Calu3 (cell line): ENCODE results near the gene CACNA1S. TPM values are rescaled to one million over a fixed set of nuclear protein-coding genes. Genes with fewer than 3 reads are reported as not detected.

Source experiments
- BruUV-seq: library from RNA; stranded (reverse); fragments of 400-500 nt; replicated peaks from 2 replicates; lab custom pipeline; 2021; lab: Mats Ljungman, UMichigan
- CTCF ChIA-PET: fragments of 300-600 bp; sonication (Branson Sonifier 250); formaldehyde crosslinking; loops from one replicate; lab custom pipeline; 2022; ENCODE audit warnings: antibody characterized with exemption; lab: Charles Lee
- DNase-seq: peaks from one replicate; pipeline ENCODE4 v3.0.0; 2022
- H3K27ac Mint-ChIP-seq: one replicate; pipeline ENCODE4 v1.8.0; 2022; ENCODE audit warnings: mixed read lengths; ENCODE audit not compliant: unreplicated experiment
- H3K27me3 Mint-ChIP-seq: one replicate; pipeline ENCODE4 v1.8.0; 2022; ENCODE audit warnings: mixed read lengths; ENCODE audit not compliant: unreplicated experiment
- H3K36me3 Mint-ChIP-seq: one replicate; pipeline ENCODE4 v1.8.0; 2022; ENCODE audit warnings: mild to moderate bottlenecking, moderate library complexity, mixed read lengths; ENCODE audit not compliant: insufficient read depth, unreplicated experiment
- H3K4me1 Mint-ChIP-seq: one replicate; pipeline ENCODE4 v1.8.0; 2022; ENCODE audit warnings: mild to moderate bottlenecking, low read depth, mixed read lengths; ENCODE audit not compliant: unreplicated experiment
- H3K4me3 Mint-ChIP-seq: one replicate; pipeline ENCODE4 v1.8.0; 2022; ENCODE audit warnings: mild to moderate bottlenecking, low read depth, moderate library complexity, mixed read lengths; ENCODE audit not compliant: unreplicated experiment
- H3K9me3 Mint-ChIP-seq: one replicate; pipeline ENCODE4 v1.8.0; 2022; ENCODE audit warnings: low read depth, mixed read lengths; ENCODE audit not compliant: unreplicated experiment
- CTCF ChIP-seq: fragments of 200-600 bp; IDR thresholded peaks from one replicate; pipeline ENCODE4 v1.8.0; 2022; ENCODE audit warnings: antibody characterized with exemption; ENCODE audit not compliant: unreplicated experiment
- intact Hi-C: fragments of 100-400 bp; cut with micrococcal nuclease; formaldehyde crosslinking; loops from one replicate; pipeline ENCODE4 v1.10.0; 2022; ENCODE audit not compliant: unreplicated experiment
- total RNA-seq: library from RNA; stranded (reverse); gene quantifications from 2 replicates; pipeline ENCODE4 v1.2.3, GENCODE V29; 2022

Gene CACNA1S
- total RNA-seq, 1 experiment from 2014 or later, result not detected

GRCh38 chr1:201062511-201063091, 49.6 kb downstream of the CACNA1S start:
- no peaks in the 10 kb centered on the region for H3K36me3 Mint-ChIP-seq
- CTCF ChIA-PET, result no interaction called here

GRCh38 chr1:201061886-201062285, 50.3 kb downstream of the CACNA1S start:
- H3K27me3 Mint-ChIP-seq, result peaks cover 87% of the 10 kb centered on the region
- no peaks in the 10 kb centered on the region for H3K36me3 Mint-ChIP-seq
- no TSS peak for BruUV-seq
- CTCF ChIA-PET, result no interaction called here
- no peak for TF ChIP-seq CTCF
- intact Hi-C loops, result no loop called here
- no peaks in the 10 kb centered on the region for H3K4me1 Mint-ChIP-seq
- no peak overlapping the region for H3K4me3 Mint-ChIP-seq
- DNase-seq, result no peak
- H3K27ac Mint-ChIP-seq, result no peak overlapping the region
- H3K9me3 Mint-ChIP-seq, result no peaks in the 10 kb centered on the region

More at GRCh38 chr1:201062511-201063091, 49.6 kb downstream of the CACNA1S start:
- no peaks in the 10 kb centered on the region for H3K9me3 Mint-ChIP-seq
- H3K27me3 Mint-ChIP-seq, result peaks cover 87% of the 10 kb centered on the region
- H3K27ac Mint-ChIP-seq, result no peak overlapping the region
- TF ChIP-seq CTCF, result no peak
- H3K4me1 Mint-ChIP-seq, result no peaks in the 10 kb centered on the region
- no peak overlapping the region for H3K4me3 Mint-ChIP-seq
- no TSS peak for BruUV-seq
- no peak for DNase-seq
- intact Hi-C loops, result no loop called here

GRCh38 chr1:201061049-201061448, 51.2 kb downstream of the CACNA1S start:
- Mint-ChIP-seq H3K4me3 (no peak overlapping the region), H3K9me3 (no peaks in the 10 kb centered on the region), H3K4me1 (no peaks in the 10 kb centered on the region), H3K36me3 (no peaks in the 10 kb centered on the region), H3K27ac (no peak overlapping the region), H3K27me3 (peaks cover 87% of the 10 kb centered on the region)
- intact Hi-C loops, result no loop called here
- CTCF ChIA-PET, result no interaction called here
- BruUV-seq, result no TSS peak
- no peak for TF ChIP-seq CTCF
- no peak for DNase-seq

GRCh38 chr1:201060586-201060985, 51.6 kb downstream of the CACNA1S start:
- no peak overlapping the region for H3K4me3 Mint-ChIP-seq
- no peaks in the 10 kb centered on the region for H3K9me3 Mint-ChIP-seq
- no peak overlapping the region for H3K27ac Mint-ChIP-seq
- H3K27me3 Mint-ChIP-seq, result peaks cover 87% of the 10 kb centered on the region
- no peaks in the 10 kb centered on the region for H3K36me3 Mint-ChIP-seq
- TF ChIP-seq CTCF, result no peak
- intact Hi-C loops, result no loop called here
- no peaks in the 10 kb centered on the region for H3K4me1 Mint-ChIP-seq
- CTCF ChIA-PET, result no interaction called here
- no peak for DNase-seq
- no TSS peak for BruUV-seq
